HG03025 (cell line): Measurements from ENCODE around the gene CLPSL2.
"Not testable (repeated sequence)": the region's sequence is repeated elsewhere in the genome, so short reads cannot be mapped to it uniquely, and the experiment has no call there.

Experiments used
- ATAC-seq: cut with Tn5 transposase; IDR thresholded peaks from one replicate; pipeline ENCODE4 v1.9.1; 2021; ENCODE audit warnings: mild to moderate bottlenecking, moderate library complexity; ENCODE audit not compliant: unreplicated experiment, low FRiP score

The CLPSL2 gene, protein sequence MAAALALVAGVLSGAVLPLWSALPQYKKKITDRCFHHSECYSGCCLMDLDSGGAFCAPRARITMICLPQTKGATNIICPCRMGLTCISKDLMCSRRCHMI

DNA sequence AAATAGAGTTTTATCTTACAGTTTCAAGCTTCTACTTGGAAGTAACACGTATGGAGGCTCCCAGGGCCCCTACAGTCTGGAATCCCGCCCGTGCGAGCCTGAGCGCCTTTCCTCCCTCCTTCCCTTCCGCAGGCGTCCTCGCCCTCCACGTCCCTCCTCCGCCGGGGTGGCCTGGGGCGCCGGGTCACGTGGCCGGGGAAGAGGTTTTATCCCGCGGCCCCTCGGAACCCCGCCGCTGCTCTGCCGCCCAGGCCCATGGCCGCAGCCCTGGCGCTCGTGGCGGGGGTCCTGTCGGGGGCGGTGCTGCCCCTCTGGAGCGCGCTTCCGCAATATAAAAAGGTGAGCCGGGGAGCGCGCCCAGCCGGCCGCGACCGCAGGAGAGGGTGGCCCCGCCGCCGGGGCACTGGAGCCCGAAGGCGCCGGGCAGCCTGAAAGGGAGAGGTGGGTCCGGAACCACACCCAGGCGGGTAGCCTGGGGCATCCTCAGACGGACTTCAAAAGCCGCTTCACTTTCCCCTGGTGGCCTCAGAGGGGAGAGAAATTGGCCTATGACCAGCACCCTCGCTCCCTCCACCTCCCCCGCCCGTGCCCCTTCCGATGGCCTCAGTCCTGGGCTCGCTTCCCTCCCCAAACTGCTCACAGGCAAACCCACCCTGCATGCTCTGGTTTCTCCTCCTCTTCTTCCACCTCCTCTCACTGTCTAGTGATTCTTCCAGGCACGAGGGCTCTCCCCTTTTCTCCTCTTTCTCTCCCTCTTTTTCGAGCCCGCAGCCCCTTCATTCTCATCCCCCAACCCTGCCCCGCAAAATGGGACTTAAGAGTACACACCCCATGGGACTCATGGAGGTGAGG, at the start of gene CLPSL2:
Gene CLPSL2 (plus strand): TSS at position 235 of the 852 bp plus-strand sequence. CDS start 21 bp downstream, at position 256.
- ATAC-seq = no peak

DNA sequence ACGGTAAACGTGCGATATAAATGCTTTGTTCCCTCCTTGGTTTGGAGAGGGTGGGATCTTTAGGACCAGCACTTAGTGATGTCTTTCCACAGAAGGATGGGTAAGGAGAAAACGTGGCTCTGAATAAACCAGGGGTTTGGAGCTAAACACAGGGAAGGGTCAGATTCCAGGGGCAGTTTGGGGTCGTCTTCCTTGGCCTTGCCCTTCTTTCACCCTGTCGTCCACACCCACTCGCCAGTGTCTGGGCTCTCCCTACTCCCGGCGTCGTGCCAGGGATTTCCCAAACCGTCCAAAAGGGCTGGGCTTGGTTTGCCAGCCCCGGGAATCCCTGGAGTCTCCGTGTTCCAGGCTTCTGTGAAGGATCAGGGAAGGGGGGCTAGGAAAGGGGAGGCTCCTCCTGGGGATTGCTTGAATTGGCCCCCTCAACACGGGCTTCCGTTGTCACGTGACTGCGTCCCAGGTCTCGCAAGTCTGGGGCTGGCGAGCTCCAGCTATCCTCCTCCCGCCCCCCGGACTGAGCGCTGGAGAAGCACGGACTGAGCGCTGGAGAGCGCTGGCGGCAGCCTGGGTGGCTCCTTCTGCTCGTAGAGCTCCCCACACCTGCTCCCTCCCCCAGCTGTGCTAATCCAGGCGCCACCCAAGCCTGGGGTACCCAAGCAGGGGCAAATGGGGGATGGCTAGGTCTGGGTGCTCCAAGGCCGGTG, 49.0 kb upstream of the CLPSL2 start:
- ATAC-seq = no peak

DNA sequence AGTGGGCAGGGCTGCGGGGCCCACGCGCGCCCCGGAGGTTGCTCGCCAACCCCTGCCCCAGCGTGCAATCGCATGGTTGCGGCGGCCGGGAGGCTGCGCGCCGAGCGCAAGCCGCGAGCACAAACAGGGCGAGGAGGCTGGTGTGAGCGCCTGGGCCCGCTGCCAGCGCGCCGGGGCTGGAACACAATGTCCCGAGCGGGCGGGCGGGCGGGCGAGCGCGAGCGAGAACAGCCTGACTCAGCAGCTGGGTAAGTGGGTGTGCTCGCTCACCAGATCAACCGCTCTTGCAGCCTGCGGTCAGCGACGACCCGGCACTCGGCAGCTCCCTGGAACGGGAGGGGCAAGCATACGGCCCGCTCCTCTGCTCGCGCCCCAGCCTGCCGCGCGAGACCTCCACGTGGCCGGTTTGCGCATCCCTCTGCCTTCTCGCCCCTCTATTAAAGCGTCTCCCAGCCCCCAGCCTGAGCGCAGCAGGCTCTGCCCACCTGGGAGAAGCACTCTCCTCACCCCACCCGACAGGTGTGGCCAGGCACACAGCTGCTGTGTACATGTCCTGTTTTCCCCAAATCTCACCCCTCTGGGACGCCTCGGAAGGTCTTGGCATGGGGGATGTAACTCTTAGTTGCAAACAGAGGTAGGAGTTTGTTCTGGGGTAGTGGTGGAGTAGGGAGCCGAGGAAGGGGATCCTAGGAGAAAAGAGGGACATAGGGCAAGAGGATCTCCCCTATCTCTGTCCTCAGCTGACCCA, 48.3 kb upstream of the CLPSL2 start:
- peak; percentile 46 for ATAC-seq

DNA sequence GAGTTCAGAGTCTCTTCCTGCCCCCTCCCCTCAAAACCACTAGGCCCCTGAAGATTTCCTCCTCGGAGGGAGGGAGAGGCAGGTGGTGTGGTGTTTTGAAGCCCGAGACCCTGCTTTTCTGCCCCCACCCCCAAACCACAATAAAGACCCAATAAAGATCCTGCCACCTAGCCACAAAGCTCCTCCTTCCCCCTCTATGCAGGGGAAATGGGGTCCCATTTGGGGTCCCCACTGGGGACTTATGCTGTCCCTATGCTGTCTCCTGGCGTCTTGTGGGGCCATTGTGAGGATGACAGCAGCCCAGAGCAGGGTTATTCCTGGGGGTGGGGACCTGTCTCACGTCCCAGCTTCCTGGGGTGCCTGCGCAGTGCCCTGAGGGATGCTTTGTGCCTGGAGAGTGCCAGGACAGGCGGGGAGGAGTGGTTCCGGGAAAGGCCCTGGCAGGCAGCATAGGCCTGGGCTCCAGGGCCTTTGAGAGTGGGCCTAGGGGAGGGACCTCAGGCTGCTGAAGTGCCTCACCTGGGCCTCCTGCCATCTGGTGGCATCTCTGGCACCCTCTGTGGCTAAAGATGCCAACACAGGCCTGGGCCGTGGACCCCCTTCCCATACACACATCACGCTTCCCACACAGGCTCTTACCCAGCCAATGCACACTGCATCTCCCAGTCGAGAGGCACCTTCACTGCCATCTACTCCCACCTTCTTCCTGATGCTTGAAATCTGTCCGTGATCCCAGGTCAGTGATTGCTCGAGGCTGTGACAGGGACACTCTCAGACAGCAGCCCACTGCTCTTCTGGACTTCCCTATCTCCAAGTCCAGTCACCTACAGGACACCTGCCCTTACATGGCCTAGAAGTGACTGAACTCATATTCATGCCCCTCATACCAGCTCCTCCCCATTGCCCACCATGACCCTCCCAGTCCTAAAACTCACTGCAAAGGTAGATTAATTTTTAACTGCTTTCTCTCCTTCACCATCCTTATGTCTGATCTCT, 47.4 kb upstream of the CLPSL2 start:
- no peak for ATAC-seq

DNA sequence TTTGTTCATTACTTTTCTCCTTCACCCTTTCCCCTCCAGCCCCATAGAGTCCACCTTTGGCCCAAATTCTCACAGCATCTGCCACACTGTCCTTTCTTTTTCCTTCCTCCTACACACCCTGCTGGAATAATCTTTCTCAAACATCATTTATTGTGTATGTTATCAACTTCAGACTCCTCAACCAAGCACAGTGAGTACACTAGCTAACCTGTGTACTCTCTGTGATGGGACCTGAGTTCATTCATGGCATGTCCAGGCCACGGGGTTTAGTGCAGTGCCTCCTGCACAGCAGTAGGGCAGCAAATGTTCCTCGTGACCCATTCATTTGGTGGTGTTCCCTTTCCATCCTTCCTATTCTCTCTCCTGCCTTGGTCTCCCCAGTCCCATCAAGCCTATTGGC, 46.7 kb upstream of the CLPSL2 start:
- no peak for ATAC-seq

DNA sequence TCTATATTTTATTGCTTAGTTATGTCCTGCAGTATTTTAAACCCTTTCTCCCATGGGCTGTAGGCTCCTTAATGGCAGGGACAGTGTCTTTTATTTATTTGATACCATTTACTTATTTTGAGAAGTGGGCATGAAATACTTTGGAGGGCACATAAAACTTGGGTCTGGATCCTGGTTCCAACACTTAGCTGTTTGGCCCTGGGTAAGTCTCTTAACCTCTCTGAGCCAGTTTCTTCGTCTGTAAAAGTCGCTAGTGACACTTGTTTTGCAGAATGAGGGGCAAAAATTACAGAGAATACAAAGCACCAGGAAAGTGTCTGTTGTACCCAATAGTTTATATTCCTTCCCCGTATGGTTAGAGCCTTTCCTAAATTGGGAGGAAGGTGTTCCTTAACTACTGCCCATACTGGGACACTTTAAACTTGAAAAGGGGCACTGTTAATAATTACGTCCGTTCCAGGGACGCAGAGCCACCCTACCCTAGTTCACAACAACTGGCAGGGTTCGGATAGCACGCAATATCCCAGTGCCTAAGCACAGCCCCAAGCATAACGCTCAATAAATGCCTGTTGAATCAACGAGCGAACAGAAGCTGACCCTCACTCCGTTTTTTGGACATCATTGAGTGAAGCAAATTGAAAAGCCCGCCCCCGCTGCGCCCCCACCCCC, 45.5 kb upstream of the CLPSL2 start:
- ATAC-seq = no peak

DNA sequence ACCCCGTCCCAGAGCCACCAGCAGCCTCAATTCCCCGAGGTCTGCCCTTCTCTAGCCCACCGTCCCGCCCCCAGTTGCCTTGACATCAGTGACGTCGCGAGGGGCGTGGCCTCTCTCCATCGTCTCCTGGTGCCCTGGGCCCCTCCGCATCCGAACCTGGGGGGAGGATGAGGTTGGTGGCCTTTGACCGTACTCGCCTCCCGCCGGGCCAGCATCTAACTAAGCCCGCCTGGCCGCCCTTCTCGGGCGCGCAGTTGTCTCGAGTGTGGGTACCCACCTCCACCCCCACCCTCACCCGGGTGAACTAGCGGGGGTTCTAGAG, 45.0 kb upstream of the CLPSL2 start:
- peak; percentile 34 for ATAC-seq

DNA sequence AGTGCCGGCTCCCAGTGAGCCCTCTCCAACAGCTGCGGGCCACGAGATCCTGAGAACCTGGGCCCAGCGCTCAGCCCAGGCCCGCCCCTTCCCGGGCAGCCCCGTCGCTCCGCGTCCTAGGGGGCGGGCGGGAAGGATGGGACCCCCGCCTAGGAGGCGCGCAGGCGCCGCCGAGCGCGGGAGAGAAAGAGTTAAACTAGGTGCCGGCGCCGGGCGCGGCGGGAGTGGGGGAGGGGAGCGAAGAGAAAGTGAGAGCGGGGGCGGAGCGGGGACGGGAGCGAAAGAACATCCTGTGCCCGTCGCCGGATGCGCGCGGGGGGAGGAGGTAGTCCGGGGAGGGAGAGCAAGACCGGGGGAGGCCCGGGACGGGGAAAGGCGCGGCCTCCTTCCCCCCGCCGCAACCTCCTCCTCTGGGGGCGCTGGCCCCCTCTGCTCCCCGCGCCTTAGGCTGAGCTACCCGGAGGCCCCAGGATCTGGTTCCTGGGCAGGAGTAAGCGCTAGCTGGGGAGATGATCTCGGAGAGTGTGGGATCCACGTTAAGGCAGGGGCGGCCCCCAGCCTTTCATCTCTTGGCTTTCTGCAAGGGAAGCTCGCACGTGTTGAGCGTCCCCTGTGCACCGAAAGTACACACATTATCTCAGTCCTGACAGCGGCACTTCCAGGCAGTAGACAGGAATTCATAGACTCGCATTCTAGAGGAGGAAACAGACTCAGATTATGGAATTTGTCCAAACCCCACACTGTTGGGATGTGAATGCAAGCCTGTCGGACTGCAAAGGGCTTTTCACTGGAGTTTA, 44.5 kb upstream of the CLPSL2 start:
- ATAC-seq = peak; percentile 32

DNA sequence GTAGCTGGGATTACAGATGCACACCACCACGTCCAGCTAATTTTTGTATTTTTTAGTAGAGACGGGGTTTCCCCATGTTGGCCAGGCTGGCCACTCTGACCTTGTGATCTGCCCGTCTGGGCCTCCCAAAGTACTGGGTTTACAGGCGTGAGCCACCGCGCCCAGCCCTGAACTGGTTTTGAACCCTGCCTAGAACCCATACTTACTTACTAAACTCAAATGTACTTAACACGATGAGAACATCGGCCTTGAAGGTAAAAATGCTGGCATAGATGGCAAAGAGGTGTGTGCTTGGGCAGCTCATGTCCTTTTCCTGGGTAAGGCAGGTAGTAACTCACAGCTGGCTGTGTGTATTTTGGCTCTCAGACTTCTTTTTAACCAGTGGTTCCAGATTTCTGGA, 42.8 kb upstream of the CLPSL2 start:
- no peak for ATAC-seq

DNA sequence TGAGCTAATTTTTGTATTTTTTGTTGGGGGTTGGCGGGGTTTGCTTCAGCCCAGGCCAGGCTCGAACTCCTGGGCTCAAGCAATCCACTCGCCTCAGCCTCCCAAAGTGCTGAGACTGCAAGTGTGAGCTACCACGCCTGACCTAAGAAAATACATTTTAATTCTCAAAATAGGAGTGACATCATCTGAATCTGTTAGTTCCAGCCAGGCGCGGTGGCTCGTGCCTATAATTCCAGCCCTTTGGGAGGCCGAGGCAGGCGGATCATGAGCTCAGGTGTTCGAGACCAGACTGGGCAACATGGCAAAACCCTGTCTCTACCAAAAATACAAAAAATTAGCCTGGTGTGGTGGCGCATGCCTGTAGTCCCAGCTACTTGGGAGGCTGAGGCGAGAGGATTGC, 42.1 kb upstream of the CLPSL2 start:
- not testable (repeated sequence) for ATAC-seq

DNA sequence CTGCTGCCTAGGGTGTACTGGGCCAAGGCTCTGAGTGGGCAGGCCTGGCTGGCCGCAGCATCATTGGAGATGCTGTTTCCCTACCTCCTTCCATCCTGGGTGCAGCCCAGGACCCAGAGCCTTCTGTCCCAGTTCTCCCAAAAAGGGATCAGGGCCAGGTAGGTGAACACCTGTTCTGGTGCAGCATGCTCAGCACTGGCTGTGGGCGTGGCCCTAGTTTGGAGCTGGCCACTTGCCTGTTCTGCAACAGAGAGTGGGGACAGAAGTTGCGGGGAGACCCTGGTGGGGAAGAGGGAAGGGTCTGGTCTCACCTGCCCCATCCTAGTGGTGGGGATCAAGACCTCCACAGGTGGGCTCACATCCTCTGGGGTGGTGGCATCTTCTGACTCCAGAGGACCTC, 40.9 kb upstream of the CLPSL2 start:
- no peak for ATAC-seq

DNA sequence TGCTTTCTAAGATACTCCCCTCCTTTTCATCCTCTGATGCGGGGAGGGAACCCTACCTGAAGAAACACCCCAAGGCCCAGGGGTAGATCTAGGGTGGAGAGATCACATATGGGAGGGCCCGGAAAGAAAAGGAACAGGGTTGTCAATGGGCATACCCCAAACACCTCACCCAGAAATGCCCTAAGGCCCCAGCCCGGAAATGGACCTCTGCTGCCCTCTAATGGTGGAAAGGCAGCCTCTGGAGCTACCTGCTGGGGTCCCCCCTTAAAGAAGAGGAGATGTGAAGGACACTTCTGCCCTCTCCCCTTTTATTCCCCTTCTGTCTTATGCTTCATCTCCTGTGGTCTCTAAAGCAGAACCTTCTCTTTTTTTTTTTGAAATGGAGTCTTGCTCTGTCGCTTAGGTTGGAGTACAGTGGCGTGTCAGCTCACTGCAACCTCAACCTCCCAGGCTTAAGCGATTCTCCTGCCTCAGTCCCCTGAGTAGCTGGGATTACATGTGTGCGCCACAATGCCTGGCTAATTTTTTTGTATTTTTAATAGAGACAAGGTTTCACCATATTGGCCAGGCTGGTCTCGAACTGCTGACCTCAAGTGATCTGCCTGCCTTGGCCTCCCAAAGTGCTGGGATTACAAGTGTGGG, 40.0 kb upstream of the CLPSL2 start:
- no peak for ATAC-seq

DNA sequence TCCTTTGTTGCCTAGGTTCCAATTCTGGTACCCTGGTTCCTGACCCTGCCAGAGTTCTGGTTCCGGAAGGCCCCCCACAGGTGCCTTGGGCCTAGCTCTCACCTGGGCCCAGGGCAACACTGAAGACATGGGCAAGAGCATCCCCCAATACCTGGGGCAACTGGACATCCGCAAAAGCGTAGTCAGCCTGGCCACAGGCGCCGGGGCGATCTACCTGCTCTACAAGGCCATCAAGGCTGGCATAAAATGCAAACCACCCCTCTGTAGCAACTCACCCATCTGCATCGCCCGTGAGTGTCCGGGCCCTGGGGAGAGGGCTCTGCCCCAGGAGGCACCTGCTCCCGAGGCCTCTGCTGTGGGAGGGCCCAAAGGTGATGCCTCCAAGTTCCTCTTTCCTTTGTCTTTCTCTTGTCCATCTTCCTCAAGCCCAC, 39.4 kb upstream of the CLPSL2 start, which contains the start of gene ARMC12:
Gene ARMC12 (plus strand): TSS at position 51 of the 431 bp plus-strand sequence. CDS start 77 bp downstream, at position 128.
- ATAC-seq = no peak

DNA sequence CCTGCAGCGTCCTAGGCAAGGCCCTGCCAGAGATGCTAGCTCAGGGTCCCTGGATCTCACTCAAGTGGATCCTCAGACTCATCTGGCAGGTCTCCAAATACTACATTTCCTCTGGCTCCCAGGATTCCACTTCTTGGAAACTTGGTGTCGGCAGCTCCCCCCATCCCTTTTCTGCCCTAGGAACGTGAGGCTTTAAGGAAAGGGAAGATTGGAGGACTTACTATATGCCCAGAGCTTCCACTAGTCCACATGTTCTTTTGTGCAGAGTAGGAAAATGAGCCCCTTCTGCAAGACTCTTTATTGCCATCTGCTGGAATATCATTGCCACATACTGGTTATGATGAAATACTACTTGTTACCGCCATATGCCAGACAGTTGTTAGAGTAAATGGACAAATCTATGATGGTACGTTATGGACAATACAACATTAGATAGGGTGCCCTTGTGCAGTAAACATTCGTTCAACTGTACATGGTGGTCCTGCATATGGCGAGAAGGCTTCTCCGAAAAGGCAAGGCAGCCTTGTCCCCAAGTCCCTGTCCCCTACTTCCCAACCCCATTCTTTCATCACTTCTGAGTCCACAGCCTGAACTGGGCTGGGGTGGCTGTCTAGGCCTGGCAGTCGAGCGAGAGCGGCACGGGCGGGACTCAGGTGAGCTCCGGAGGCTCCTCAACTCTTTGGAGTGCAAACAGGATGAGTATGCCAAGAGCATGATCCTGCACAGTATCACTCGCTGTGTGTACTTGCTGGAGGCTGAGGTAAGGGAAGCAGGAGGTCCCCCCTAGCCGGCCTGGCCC, 38.8 kb upstream of the CLPSL2 start:
- ATAC-seq = no peak

DNA sequence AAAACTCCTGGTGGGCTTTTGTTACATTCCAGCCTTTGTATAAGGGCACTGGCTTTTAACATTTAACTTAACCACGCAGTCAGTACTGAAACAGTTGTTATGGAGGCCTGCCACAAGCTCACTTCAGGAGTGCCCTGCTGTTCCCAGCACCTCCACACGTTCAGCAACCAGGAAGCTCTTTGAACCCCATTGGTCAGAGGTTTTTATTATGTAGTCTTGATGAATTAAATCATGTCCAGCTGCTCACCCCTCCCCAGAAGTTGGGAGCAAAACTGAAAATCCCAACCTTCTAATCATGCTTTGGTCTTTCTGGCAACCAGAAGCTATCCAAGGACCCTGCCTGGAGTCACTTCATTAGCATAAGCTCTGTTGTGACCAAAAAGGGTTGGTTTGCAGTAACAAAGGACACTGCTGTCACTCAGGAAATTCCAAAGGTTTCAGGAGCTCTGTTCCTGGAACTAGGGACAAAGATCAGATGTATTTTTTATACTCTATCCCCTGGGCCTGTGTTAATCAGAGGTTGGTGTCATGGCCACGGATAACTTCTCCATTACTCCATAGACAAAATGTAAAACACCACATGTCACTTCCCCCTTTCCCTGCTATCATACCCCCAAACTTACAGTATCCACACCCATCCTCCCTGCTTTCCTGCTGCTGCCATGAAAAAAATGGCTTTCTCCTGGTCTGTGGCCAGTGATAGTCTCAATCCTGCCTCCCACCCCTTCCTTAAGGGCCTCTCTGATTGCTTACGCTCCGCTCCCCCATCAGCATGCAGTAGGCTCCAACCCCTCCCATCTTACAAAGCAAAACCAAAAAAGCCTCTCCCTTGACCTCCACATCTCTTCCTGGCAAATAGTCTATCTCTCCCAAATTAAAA, 36.5 kb upstream of the CLPSL2 start:
- no peak for ATAC-seq

DNA sequence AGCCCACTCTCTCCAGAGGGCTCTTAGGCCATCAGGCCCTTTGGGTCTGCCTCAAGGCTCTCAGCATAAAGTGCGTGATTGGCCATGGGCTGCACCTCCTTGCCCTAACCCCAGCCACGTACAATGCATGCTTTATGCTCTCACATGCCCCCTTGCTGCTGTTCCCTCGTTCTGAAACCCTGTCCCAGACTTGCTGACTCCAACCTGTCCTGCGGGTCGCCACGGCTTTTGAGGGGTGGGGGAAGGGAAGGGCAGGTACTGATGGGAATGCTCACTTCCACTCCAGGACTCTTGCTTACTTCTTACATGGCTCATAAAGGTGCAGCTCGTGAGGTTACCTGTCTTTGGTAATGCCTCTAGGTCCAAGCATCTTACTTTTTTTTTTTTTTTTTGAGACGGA, 33.6 kb upstream of the CLPSL2 start:
- ATAC-seq = no peak
